EH (cell line): ENCODE data around the gene TYMP.

Experiments used
- DNase-seq: peaks from one replicate; pipeline ENCODE4 v3.0.0-alpha.2; 2015; ENCODE audit warnings: low read depth

Gene TYMP

GRCh38 chr22:50562523-50563412 lies 33.0 kb upstream of the TYMP start, which contains the start of gene SYCE3:
SYCE3 (minus strand) TSS chr22:50562919; CDS start chr22:50556405, 6,514 bp downstream.
- peak; percentile 91 for DNase-seq

GRCh38 chr22:50561401-50562358 lies 31.9 kb upstream of the TYMP start:
- DNase-seq: no peak

GRCh38 chr22:50560034-50560433 lies 30.2 kb upstream of the TYMP start:
- no peak for DNase-seq

- DNase-seq: no peak
Observed at GRCh38 chr22:50556703-50557102, 26.9 kb upstream of the TYMP start.

- no peak for DNase-seq
Observed at GRCh38 chr22:50553310-50553709, 23.5 kb upstream of the TYMP start.

- DNase-seq: no peak
Observed at GRCh38 chr22:50551160-50551752, 21.4 kb upstream of the TYMP start.

- DNase-seq: no peak
Observed at GRCh38 chr22:50550395-50550794, 20.6 kb upstream of the TYMP start.

GRCh38 chr22:50548921-50549790 lies 19.3 kb upstream of the TYMP start:
- no peak for DNase-seq

GRCh38 chr22:50548040-50548920 lies 18.5 kb upstream of the TYMP start:
- DNase-seq: no peak

GRCh38 chr22:50547263-50547985 lies 17.6 kb upstream of the TYMP start:
- no peak for DNase-seq

GRCh38 chr22:50546326-50547262 lies 16.8 kb upstream of the TYMP start:
- DNase-seq: no peak

GRCh38 chr22:50545522-50546325 lies 15.9 kb upstream of the TYMP start, which contains the start of gene KLHDC7B:
KLHDC7B (plus strand) TSS chr22:50545899; CDS start chr22:50546244, 345 bp downstream.
- peak; percentile 63 for DNase-seq

- DNase-seq: no peak
Observed at GRCh38 chr22:50544746-50545253, 15.0 kb upstream of the TYMP start.

- peak; percentile 69 for DNase-seq
Observed at GRCh38 chr22:50544078-50544745, 14.4 kb upstream of the TYMP start.

- no peak for DNase-seq
Observed at GRCh38 chr22:50542416-50542927, 12.7 kb upstream of the TYMP start.

GRCh38 chr22:50541667-50542026 lies 11.8 kb upstream of the TYMP start:
- DNase-seq: peak; percentile 94
